Activated T-cell treated with anti-CD3 and anti-CD28 coated beads, Interleukin-2, amount 50 U/mL, for 24 hours (primary cell): Measurements from ENCODE around the gene SRP54.
"Not testable (repeated sequence)": the region's sequence is repeated elsewhere in the genome, so short reads cannot be mapped to it uniquely, and the experiment has no call there.

Source experiments
- DNase-seq: peaks from one replicate; pipeline ENCODE4 v3.0.0-alpha.2; 2020
- H3K27ac Mint-ChIP-seq: 2 replicates; pipeline ENCODE4 v1.8.0; 2020; ENCODE audit warnings: mild to moderate bottlenecking, mixed read lengths
- H3K27me3 Mint-ChIP-seq: 2 replicates; pipeline ENCODE4 v1.8.0; 2020; ENCODE audit warnings: mixed read lengths
- H3K36me3 Mint-ChIP-seq: 2 replicates; pipeline ENCODE4 v1.8.0; 2020; ENCODE audit warnings: low read depth, mixed read lengths
- H3K4me1 Mint-ChIP-seq: 2 replicates; pipeline ENCODE4 v1.8.0; 2020; ENCODE audit warnings: low read depth, mixed read lengths
- H3K4me3 Mint-ChIP-seq: 2 replicates; pipeline ENCODE4 v1.8.0; 2020; ENCODE audit warnings: mild to moderate bottlenecking, moderate library complexity, mixed read lengths
- H3K9me3 Mint-ChIP-seq: 2 replicates; pipeline ENCODE4 v1.8.0; 2020; ENCODE audit warnings: mixed read lengths

SRP54 gene

DNA sequence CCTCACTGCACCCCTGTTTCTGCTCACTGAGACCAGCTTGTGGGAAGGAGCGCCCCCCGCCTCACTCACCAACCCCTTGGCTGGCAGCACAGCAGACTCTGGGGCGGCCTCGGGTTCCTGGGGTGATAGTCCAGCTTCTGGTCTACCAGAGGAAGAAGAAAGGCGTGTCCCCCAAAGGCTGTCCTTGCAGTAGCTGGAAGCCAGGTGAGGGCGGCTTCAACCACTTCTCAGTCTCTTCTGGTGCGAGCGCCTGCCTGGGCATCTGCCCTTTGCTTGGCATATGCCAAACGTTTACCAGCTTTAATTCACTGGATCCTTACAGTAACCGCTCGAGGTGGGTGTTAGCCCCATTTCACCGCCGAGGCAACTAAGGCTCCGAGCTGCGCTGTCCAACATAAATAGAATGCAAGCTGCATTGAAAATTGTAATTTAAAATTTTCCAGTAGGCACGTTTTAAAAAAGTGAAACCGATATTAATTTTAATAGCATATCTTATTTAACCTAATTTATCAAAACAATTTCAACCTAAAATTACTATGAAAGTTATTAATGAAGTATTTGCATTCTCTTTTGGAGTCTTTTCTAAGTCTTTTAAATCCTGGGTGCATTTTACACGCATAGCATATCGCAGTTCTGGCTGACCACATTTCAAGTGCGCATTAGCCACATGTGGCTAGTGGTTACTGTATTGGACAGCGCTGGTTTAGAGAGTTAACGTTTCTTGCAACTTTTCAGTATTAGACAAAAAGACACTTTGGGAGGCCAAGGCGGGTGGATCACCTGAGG is 64.2 kb downstream of the SRP54 start:
- no peaks in the 10 kb centered on the region for H3K9me3 Mint-ChIP-seq
- peaks cover 47% of the 10 kb centered on the region for H3K36me3 Mint-ChIP-seq
- no peak for DNase-seq
- H3K27ac Mint-ChIP-seq, result peak overlapping the region; percentile 99
- no peaks in the 10 kb centered on the region for H3K27me3 Mint-ChIP-seq
- H3K4me1 Mint-ChIP-seq, result peaks cover 31% of the 10 kb centered on the region
- H3K4me3 Mint-ChIP-seq, result peak overlapping the region; percentile 91

- no peak for DNase-seq
- Mint-ChIP-seq H3K27ac (no peak overlapping the region), H3K4me1 (peaks cover 31% of the 10 kb centered on the region), H3K9me3 (no peaks in the 10 kb centered on the region), H3K4me3 (peak overlapping the region; percentile 91), H3K27me3 (no peaks in the 10 kb centered on the region), H3K36me3 (peaks cover 52% of the 10 kb centered on the region)
These were observed 65.3 kb downstream of the SRP54 start for GRCh38 chr14:35047976-35048513.

GRCh38 chr14:35050652-35051051 is 67.9 kb downstream of the SRP54 start:
- peaks cover 23% of the 10 kb centered on the region for H3K4me1 Mint-ChIP-seq
- DNase-seq, result no peak
- no peaks in the 10 kb centered on the region for H3K27me3 Mint-ChIP-seq
- H3K36me3 Mint-ChIP-seq, result peaks cover 59% of the 10 kb centered on the region
- H3K9me3 Mint-ChIP-seq, result no peaks in the 10 kb centered on the region
- peak overlapping the region; percentile 7 for H3K27ac Mint-ChIP-seq
- H3K4me3 Mint-ChIP-seq, result no peak overlapping the region

- no peak overlapping the region for H3K4me3 Mint-ChIP-seq
- H3K9me3 Mint-ChIP-seq, result no peaks in the 10 kb centered on the region
- DNase-seq, result no peak
- no peak overlapping the region for H3K27ac Mint-ChIP-seq
- peaks cover 24% of the 10 kb centered on the region for H3K4me1 Mint-ChIP-seq
- H3K27me3 Mint-ChIP-seq, result no peaks in the 10 kb centered on the region
- peaks cover 57% of the 10 kb centered on the region for H3K36me3 Mint-ChIP-seq
These were observed 69.0 kb downstream of the SRP54 start for GRCh38 chr14:35051796-35052195.

GRCh38 chr14:35052637-35053036 is 69.8 kb downstream of the SRP54 start:
- Mint-ChIP-seq H3K9me3 (no peaks in the 10 kb centered on the region), H3K27ac (no peak overlapping the region), H3K27me3 (no peaks in the 10 kb centered on the region), H3K36me3 (peaks cover 59% of the 10 kb centered on the region), H3K4me3 (no peak overlapping the region), H3K4me1 (peaks cover 21% of the 10 kb centered on the region)
- no peak for DNase-seq

GRCh38 chr14:35061113-35061791 is 78.5 kb downstream of the SRP54 start:
- not testable (repeated sequence) for H3K27me3 Mint-ChIP-seq, DNase-seq, H3K27ac Mint-ChIP-seq, H3K9me3 Mint-ChIP-seq, H3K4me3 Mint-ChIP-seq
- Mint-ChIP-seq H3K36me3 (peaks cover 59% of the 10 kb centered on the region), H3K4me1 (peaks cover 11% of the 10 kb centered on the region)

DNA sequence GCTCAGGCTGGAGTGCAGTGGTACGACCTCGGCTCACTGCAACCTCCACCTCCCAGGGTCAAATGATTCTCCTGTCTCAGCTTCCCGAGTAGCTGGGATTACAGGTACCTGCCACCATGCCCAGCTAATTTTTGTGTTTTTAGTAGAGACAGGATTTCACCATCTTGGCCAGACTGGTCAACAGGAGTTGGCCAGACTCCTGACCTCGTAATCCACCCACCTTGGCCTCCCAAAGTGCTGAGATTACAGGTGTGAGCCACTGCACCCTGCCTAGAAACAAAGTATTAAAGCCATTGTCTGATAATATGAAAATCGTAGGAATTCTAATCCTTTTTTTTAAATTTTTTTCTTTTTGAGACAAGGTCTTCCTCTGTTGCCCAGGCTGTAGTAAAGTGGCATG is 82.9 kb downstream of the SRP54 start:
- not testable (repeated sequence) for H3K4me3 Mint-ChIP-seq, H3K27ac Mint-ChIP-seq, H3K9me3 Mint-ChIP-seq, H3K4me1 Mint-ChIP-seq, DNase-seq, H3K27me3 Mint-ChIP-seq
- H3K36me3 Mint-ChIP-seq, result peaks cover 57% of the 10 kb centered on the region

- H3K4me1 Mint-ChIP-seq, result no peaks in the 10 kb centered on the region
- DNase-seq, result no peak
- no peaks in the 10 kb centered on the region for H3K9me3 Mint-ChIP-seq
- H3K27me3 Mint-ChIP-seq, result no peaks in the 10 kb centered on the region
- peaks cover 65% of the 10 kb centered on the region for H3K36me3 Mint-ChIP-seq
- H3K4me3 Mint-ChIP-seq, result no peak overlapping the region
- H3K27ac Mint-ChIP-seq, result no peak overlapping the region
These were observed 85.6 kb downstream of the SRP54 start for GRCh38 chr14:35068238-35069012.

- no peaks in the 10 kb centered on the region for H3K9me3 Mint-ChIP-seq
- DNase-seq, result no peak
- H3K27ac Mint-ChIP-seq, result peak overlapping the region; percentile 52
- no peaks in the 10 kb centered on the region for H3K27me3 Mint-ChIP-seq
- H3K4me1 Mint-ChIP-seq, result no peaks in the 10 kb centered on the region
- H3K36me3 Mint-ChIP-seq, result peaks cover 70% of the 10 kb centered on the region
- no peak overlapping the region for H3K4me3 Mint-ChIP-seq
These were observed 89.4 kb downstream of the SRP54 start for GRCh38 chr14:35072226-35072625.

DNA sequence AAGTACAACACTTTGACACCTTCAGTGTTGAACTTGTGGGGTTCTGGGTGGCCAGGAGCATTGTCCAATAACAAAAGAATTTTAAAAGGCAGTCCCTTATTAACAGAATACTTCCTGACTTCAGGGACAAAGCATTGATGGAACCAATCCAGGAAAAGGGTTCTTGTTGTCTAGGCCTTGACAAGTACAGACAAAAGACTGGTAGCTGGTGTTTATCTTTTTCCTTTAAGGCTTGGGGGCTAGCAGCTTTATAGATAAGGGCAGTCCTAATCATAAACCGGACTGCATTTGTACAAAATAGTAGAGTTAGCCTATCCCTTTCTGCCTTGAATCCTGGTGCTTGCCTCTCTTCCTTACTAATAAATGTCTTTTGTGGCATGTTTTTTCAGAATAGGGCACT is 90.7 kb downstream of the SRP54 start:
- Mint-ChIP-seq H3K4me1 (no peaks in the 10 kb centered on the region), H3K9me3 (no peaks in the 10 kb centered on the region), H3K27me3 (no peaks in the 10 kb centered on the region), H3K4me3 (no peak overlapping the region), H3K36me3 (peaks cover 64% of the 10 kb centered on the region), H3K27ac (no peak overlapping the region)
- DNase-seq, result no peak

DNA sequence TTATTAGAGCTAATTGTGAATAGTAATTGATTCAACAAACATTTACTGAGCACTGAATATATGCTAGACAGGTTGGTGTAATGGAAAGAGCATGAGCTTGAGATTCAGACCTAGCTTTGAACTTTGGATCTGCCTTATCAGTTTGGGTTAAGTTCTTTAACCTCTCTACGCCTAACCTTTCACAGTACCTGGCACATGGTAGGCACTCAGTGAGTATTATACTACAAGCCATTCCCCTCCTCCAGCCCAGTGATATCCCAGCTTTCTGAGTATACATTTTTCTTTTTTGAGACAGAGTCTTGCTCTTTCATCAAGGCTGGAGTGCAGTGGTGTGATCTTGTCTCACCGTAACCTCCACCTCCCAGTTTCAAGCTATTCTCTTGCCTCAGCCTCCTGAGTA is 95.3 kb downstream of the SRP54 start:
- Mint-ChIP-seq H3K9me3 (no peaks in the 10 kb centered on the region), H3K27me3 (no peaks in the 10 kb centered on the region), H3K4me3 (no peak overlapping the region), H3K27ac (no peak overlapping the region), H3K4me1 (no peaks in the 10 kb centered on the region), H3K36me3 (peaks cover 64% of the 10 kb centered on the region)
- no peak for DNase-seq
